Activated CD4-positive, alpha-beta T cell treated with anti-CD3 and anti-CD28 coated beads for 36 hours (primary cell): ENCODE measurements around the gene ITGA5. TPM values are rescaled to one million over a fixed set of nuclear protein-coding genes. Genes with fewer than 3 reads are reported as not detected.

Experiments
- ATAC-seq: fragments of 200-7000 bp; cut with Tn5 transposase; one replicate; pipeline ENCODE4 v1.10.0; 2021; ENCODE audit warnings: mild to moderate bottlenecking, moderate library complexity
- CTCF ChIA-PET: fragments of 350-600 bp; sonication (Branson Sonifier 250); formaldehyde crosslinking; loops from one replicate; lab custom pipeline; 2021; ENCODE audit warnings: antibody characterized with exemption; lab: Charles Lee
- POLR2A ChIA-PET: fragments of 350-600 bp; sonication (Branson Sonifier 250); formaldehyde crosslinking; loops from one replicate; lab custom pipeline; 2021; ENCODE audit warnings: antibody characterized with exemption, inconsistent platforms; lab: Charles Lee
- DNase-seq: peaks from one replicate; pipeline ENCODE4 v3.0.0-alpha.2; 2020
- H3K27ac Mint-ChIP-seq: one replicate; pipeline ENCODE4 v1.8.0; 2021; ENCODE audit warnings: mixed read lengths
- H3K27me3 Mint-ChIP-seq: one replicate; pipeline ENCODE4 v1.8.0; 2021; ENCODE audit warnings: mixed read lengths
- H3K36me3 Mint-ChIP-seq: one replicate; pipeline ENCODE4 v1.8.0; 2021; ENCODE audit warnings: low read depth, mixed read lengths
- H3K4me1 Mint-ChIP-seq: one replicate; pipeline ENCODE4 v1.8.0; 2021; ENCODE audit warnings: mixed read lengths
- H3K4me3 Mint-ChIP-seq: one replicate; pipeline ENCODE4 v1.8.0; 2021; ENCODE audit warnings: mild to moderate bottlenecking, moderate library complexity, mixed read lengths
- H3K9me3 Mint-ChIP-seq: one replicate; pipeline ENCODE4 v1.8.0; 2021; ENCODE audit warnings: low read depth, mixed read lengths
- intact Hi-C, 2 experiments: fragments of 100-400 bp; cut with DNase I in 1 of 2; cut with micrococcal nuclease in 1 of 2; formaldehyde crosslinking; loops; one replicate each; pipeline versions ENCODE4 v1.14.2 to v1.15.1; 2022 to 2024; cut with DNase I, micrococcal nuclease
- total RNA-seq, 2 experiments: library from RNA; stranded (reverse); gene quantifications; one replicate each; pipeline ENCODE4 v1.2.3, GENCODE V29; 2021

The ITGA5 gene
- 10 to 100 TPM; 38.6 to 58.0 TPM for total RNA-seq

DNA sequence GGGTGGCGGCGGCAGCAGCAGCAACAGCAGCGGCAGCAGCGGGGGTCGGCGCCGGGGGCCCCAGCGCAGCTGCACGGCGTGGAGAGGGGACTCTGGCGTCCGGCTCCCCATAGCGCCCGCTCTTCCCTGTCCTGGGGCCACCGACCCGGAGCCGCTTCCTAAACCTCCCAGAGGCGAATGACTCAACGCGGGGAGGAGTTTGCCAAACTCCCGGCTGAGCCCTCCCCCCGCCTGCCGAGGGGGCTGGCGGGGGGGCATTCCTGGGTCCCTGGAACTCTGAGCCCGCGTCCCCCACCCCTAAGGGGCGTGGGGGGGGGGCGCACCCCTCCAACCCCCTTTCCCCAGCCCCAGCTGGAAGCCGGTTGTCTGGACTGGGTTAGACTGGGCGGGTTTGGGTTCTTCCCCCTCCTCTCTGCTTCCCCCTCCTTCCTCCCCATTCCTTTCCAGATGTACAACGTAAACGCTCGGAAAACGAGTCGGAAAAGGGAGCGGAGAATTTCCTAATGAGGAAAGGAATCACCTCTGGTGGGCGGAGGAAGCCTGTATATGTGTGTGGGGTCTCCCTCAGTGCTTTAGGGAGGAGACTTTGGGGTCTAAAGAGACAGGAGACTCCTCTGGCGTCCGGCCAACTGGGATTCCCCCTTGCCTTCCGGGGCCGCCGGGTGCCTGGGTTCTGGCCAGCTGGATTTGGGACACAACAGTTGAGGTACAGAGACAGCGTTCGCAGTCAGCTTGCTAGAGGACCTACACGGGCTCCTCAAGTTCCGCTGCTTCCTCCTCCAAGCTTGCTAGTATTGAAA lies at the start of gene ITGA5:
ITGA5 (minus strand) TSS at position 179 of the 800 bp plus-strand sequence; CDS start at position 111, 68 bp downstream.
- intact Hi-C loops, result loop anchor here in 1 of 2 experiments (10.0 kb wide), 1 partner anchor 1206 kb away; no protein-coding TSS in a partner anchor
- DNase-seq (peak; percentile 66), ATAC-seq (peak; percentile 42)
- H3K27me3 Mint-ChIP-seq, result no peaks in the 10 kb centered on the region
- H3K9me3 Mint-ChIP-seq, result no peaks in the 10 kb centered on the region
- peaks cover 42% of the 10 kb centered on the region for H3K4me1 Mint-ChIP-seq
- peaks cover 10% of the 10 kb centered on the region for H3K36me3 Mint-ChIP-seq
- H3K4me3 Mint-ChIP-seq, result peak within 1 kb of the TSS; percentile 96
- ChIA-PET CTCF (interaction anchor here (0.7 to 14.4 kb wide), 4 partner anchors 8 to 387 kb away, joined by 3 to 260 read pairs (median 3); no protein-coding TSS in a partner anchor), POLR2A (interaction anchor here (0.6 kb wide), 1 partner anchor 11 kb away, joined by 3 read pairs; no protein-coding TSS in a partner anchor)
- peak within 1 kb of the TSS; percentile 95 for H3K27ac Mint-ChIP-seq

- H3K36me3 Mint-ChIP-seq, result no peaks in the 10 kb centered on the region
- H3K9me3 Mint-ChIP-seq, result no peaks in the 10 kb centered on the region
- peaks cover 2% of the 10 kb centered on the region for H3K27me3 Mint-ChIP-seq
- ChIA-PET CTCF (interaction anchor here (0.8 to 5.3 kb wide), 5 partner anchors 10 to 66 kb away, joined by 3 to 28 read pairs (median 3); no protein-coding TSS in a partner anchor), POLR2A (no interaction called here)
- intact Hi-C loops, result no loop called here
- no peak overlapping the region for H3K4me3 Mint-ChIP-seq
- peaks cover 7% of the 10 kb centered on the region for H3K4me1 Mint-ChIP-seq
- ATAC-seq (no peak), DNase-seq (no peak)
- H3K27ac Mint-ChIP-seq, result no peak overlapping the region
Observed at GRCh38 chr12:54465857-54466523, 46.9 kb upstream of the ITGA5 start.

DNA sequence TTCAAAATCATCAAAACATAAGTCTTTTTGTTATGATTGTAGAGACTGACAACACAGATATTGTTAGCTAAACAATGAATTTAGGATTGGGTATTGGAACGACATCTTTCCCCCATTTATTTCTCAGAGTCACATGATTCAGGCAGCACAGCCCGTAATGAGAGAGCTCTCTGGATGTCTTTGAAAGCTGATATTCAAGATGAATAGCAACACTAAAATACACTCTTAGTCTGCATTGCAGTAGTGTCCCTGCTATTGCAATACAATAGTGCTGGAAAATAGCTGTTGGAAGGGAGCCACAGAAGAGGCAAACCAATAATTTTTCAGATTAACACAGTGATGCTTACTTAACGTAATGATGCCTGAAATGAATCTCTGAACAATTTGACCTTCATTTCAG lies 44.4 kb upstream of the ITGA5 start:
- peaks cover 5% of the 10 kb centered on the region for H3K27me3 Mint-ChIP-seq
- H3K9me3 Mint-ChIP-seq, result no peaks in the 10 kb centered on the region
- H3K27ac Mint-ChIP-seq, result no peak overlapping the region
- no peak for DNase-seq
- H3K36me3 Mint-ChIP-seq, result no peaks in the 10 kb centered on the region
- H3K4me3 Mint-ChIP-seq, result no peak overlapping the region
- intact Hi-C loops, result no loop called here
- H3K4me1 Mint-ChIP-seq, result peaks cover 7% of the 10 kb centered on the region
- CTCF ChIA-PET, result interaction anchor here (0.7 to 5.3 kb wide), 7 partner anchors 13 to 117 kb away, joined by 3 to 28 read pairs (median 3); no protein-coding TSS in a partner anchor
- ATAC-seq, result no peak
- POLR2A ChIA-PET, result no interaction called here

DNA sequence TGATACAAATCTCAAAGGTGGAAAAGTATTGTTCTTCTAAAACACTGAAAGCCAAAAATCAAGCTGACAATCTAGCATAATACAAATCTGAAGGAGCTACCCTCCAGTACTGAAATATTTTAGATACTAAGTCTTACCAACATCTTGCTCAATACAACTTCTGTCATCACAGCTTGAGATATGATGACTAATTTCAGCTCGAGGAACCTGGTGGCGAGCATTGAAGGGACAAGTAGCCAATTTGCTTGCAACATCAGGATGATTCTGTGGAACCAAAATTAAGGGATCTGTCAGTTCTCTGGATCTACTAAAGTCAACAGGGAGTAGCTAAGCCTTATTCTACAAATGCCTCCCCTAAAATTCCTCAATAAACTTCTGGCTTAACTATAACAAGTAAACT lies 44.0 kb upstream of the ITGA5 start:
- ATAC-seq (no peak), DNase-seq (peak; percentile 9)
- Mint-ChIP-seq H3K27ac (no peak overlapping the region), H3K36me3 (no peaks in the 10 kb centered on the region), H3K27me3 (peaks cover 5% of the 10 kb centered on the region), H3K9me3 (no peaks in the 10 kb centered on the region), H3K4me1 (peaks cover 7% of the 10 kb centered on the region), H3K4me3 (no peak overlapping the region)
- ChIA-PET CTCF (interaction anchor here (0.7 to 5.3 kb wide), 7 partner anchors 23 to 411 kb away, joined by 3 to 28 read pairs (median 3); no protein-coding TSS in a partner anchor), POLR2A (no interaction called here)
- intact Hi-C loops, result no loop called here

DNA sequence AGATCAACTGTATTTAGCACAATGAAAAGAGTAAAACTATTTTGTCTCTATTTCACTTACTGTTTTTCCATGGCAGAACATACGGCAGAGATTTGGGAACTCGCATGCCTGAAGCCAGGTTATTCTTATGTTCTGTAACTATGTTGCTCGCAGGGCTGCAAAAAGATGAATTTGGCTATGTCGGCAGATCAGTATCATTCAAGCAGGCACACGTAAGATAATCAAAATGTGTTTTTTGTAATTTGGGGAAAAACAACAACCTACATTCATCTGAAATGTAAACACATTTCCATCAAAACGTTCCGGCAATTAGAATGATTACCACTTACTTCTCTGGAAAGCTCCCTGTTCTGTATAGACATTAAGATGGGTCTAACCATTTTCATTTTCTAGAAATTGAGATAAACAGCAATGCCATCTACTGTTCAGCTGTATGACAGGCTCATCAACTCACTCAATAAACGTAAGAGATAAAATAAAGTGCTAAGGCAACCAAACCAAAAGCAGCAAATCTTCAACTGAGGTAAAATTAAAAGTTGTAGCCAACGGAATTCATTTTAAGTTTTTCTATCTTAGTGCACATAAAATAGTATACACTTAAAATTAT lies 41.4 kb upstream of the ITGA5 start:
- ATAC-seq, result no peak
- intact Hi-C loops, result no loop called here
- H3K9me3 Mint-ChIP-seq, result no peaks in the 10 kb centered on the region

GRCh38 chr12:54459355-54459754 lies 40.3 kb upstream of the ITGA5 start:
- Mint-ChIP-seq H3K4me1 (no peaks in the 10 kb centered on the region), H3K36me3 (no peaks in the 10 kb centered on the region), H3K4me3 (no peak overlapping the region), H3K27me3 (peaks cover 5% of the 10 kb centered on the region), H3K9me3 (no peaks in the 10 kb centered on the region), H3K27ac (no peak overlapping the region)
- POLR2A ChIA-PET, result no interaction called here
- CTCF ChIA-PET, result interaction anchor here (37.3 kb wide), 1 partner anchor 59 kb away, joined by 638 read pairs; no protein-coding TSS in a partner anchor
- DNase-seq (no peak), ATAC-seq (no peak)
- intact Hi-C loops, result no loop called here

More for the DNA sequence above, 41.4 kb upstream of the ITGA5 start:
- H3K4me1 Mint-ChIP-seq, result no peaks in the 10 kb centered on the region
- CTCF ChIA-PET, result interaction anchor here (0.6 to 1.7 kb wide), 3 partner anchors 12 to 61 kb away, joined by 3 to 8 read pairs (median 3); no protein-coding TSS in a partner anchor
- no peak for DNase-seq
- H3K27me3 Mint-ChIP-seq, result peaks cover 5% of the 10 kb centered on the region
- no peak overlapping the region for H3K4me3 Mint-ChIP-seq
- no peaks in the 10 kb centered on the region for H3K36me3 Mint-ChIP-seq
- H3K27ac Mint-ChIP-seq, result no peak overlapping the region
- POLR2A ChIA-PET, result no interaction called here

GRCh38 chr12:54455760-54456469 lies 36.8 kb upstream of the ITGA5 start:
- ChIA-PET CTCF (interaction anchor here (0.6 to 37.3 kb wide), 3 partner anchors 10 to 55 kb away, joined by 3 to 638 read pairs (median 3); no protein-coding TSS in a partner anchor), POLR2A (no interaction called here)
- Mint-ChIP-seq H3K27me3 (peaks cover 3% of the 10 kb centered on the region), H3K9me3 (no peaks in the 10 kb centered on the region), H3K4me1 (no peaks in the 10 kb centered on the region), H3K27ac (no peak overlapping the region), H3K36me3 (no peaks in the 10 kb centered on the region), H3K4me3 (no peak overlapping the region)
- no peak for ATAC-seq
- intact Hi-C loops, result no loop called here
- no peak for DNase-seq

DNA sequence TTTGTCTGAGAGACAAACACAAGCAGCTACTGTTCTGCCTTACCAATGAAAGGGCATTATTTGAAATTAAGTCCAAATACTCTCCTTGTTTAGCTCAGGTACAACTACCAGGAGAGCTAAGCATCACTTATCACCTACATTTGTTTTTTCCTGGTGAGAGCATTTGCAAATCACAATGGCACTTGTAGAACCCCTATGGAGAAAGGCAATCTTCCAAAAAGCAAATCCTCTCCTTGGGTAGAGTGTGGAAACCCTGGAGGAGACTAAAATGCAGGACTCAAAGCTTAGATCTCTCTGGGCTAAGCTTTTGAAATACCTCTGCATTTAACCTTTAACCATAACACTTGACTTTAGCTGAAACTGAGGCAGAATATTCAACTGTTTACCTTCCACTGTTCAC lies 33.6 kb upstream of the ITGA5 start:
- ATAC-seq (no peak), DNase-seq (no peak)
- no peaks in the 10 kb centered on the region for H3K36me3 Mint-ChIP-seq
- H3K4me1 Mint-ChIP-seq, result no peaks in the 10 kb centered on the region
- POLR2A ChIA-PET, result no interaction called here
- intact Hi-C loops, result no loop called here
- H3K27me3 Mint-ChIP-seq, result no peaks in the 10 kb centered on the region
- CTCF ChIA-PET, result interaction anchor here (0.6 to 37.3 kb wide), 11 partner anchors 9 to 201 kb away, joined by 3 to 638 read pairs (median 5); no protein-coding TSS in a partner anchor
- H3K4me3 Mint-ChIP-seq, result no peak overlapping the region
- H3K27ac Mint-ChIP-seq, result no peak overlapping the region
- no peaks in the 10 kb centered on the region for H3K9me3 Mint-ChIP-seq

GRCh38 chr12:54448344-54448743 lies 29.3 kb upstream of the ITGA5 start:
- POLR2A ChIA-PET, result no interaction called here
- Mint-ChIP-seq H3K4me1 (no peaks in the 10 kb centered on the region), H3K27me3 (no peaks in the 10 kb centered on the region), H3K4me3 (no peak overlapping the region), H3K36me3 (no peaks in the 10 kb centered on the region), H3K27ac (no peak overlapping the region), H3K9me3 (no peaks in the 10 kb centered on the region)
- intact Hi-C loops, result no loop called here
- no peak for ATAC-seq
- DNase-seq, result no peak
- CTCF ChIA-PET, result interaction anchor here (0.9 to 37.3 kb wide), 4 partner anchors 9 to 79 kb away, joined by 3 to 638 read pairs (median 4); no protein-coding TSS in a partner anchor

DNA sequence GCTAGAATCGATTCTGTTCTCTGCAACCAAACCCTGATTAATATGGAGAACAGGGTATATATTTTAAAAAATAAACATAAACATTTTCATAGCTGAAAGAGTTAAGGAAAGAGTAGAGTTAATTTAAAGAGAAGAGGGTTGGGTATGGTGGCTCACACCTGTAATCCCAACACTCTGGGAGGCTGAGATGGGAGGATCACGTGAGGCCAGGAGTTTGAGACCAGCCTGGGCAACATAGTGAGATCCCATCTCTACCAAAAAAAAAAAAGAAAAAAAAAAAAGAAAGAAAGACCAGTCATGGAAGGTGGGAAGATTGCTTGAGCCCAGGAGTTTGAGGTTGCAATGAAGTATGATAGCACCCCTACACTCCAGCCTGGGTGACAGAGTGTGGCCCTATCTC lies 28.9 kb upstream of the ITGA5 start:
- Mint-ChIP-seq H3K4me1 (no peaks in the 10 kb centered on the region), H3K9me3 (no peaks in the 10 kb centered on the region), H3K36me3 (no peaks in the 10 kb centered on the region), H3K4me3 (no peak overlapping the region), H3K27me3 (no peaks in the 10 kb centered on the region), H3K27ac (no peak overlapping the region)
- CTCF ChIA-PET, result interaction anchor here (0.9 to 37.3 kb wide), 5 partner anchors 8 to 80 kb away, joined by 3 to 638 read pairs (median 4); no protein-coding TSS in a partner anchor
- ATAC-seq, result no peak
- no peak for DNase-seq
- intact Hi-C loops, result no loop called here
- POLR2A ChIA-PET, result no interaction called here
